Uterus (tissue), 2 donors: ENCODE results near the gene RTEL1.

Experiments
- CTCF ChIP-seq, 4 experiments: fragments of 200-600 bp in 2 of 4; fragments of 450-650 bp in 2 of 4; sonication (generic) in 2 of 4; IDR thresholded peaks; one replicate each; pipeline ENCODE4 v1.5.1; 2016 to 2019; ENCODE audit warnings: antibody characterized with exemption in 4 of 4, mild to moderate bottlenecking in 2 of 4, moderate library complexity in 1 of 4
- POLR2A ChIP-seq, 2 donors: fragments of 450-650 bp; IDR thresholded peaks; one replicate each; pipeline ENCODE4 v1.6.1; 2016; ENCODE audit warnings: antibody characterized with exemption in 2 of 2, mild to moderate bottlenecking in 1 of 2, moderate library complexity in 1 of 2

- no peak for TF ChIP-seq CTCF (IDR thresholded peaks at IDR 0.05)
- TF ChIP-seq POLR2A (IDR thresholded peaks at IDR 0.05) = no peak
These were observed 32.1 kb downstream of the RTEL1 start for GRCh38 chr20:63690003-63690897.
